ENCODE results near the gene JAK1.

GRCh38 chr1:64928325-64928724 is 38.0 kb downstream of the JAK1 start:
- TF ChIP-seq, protein P1, sequence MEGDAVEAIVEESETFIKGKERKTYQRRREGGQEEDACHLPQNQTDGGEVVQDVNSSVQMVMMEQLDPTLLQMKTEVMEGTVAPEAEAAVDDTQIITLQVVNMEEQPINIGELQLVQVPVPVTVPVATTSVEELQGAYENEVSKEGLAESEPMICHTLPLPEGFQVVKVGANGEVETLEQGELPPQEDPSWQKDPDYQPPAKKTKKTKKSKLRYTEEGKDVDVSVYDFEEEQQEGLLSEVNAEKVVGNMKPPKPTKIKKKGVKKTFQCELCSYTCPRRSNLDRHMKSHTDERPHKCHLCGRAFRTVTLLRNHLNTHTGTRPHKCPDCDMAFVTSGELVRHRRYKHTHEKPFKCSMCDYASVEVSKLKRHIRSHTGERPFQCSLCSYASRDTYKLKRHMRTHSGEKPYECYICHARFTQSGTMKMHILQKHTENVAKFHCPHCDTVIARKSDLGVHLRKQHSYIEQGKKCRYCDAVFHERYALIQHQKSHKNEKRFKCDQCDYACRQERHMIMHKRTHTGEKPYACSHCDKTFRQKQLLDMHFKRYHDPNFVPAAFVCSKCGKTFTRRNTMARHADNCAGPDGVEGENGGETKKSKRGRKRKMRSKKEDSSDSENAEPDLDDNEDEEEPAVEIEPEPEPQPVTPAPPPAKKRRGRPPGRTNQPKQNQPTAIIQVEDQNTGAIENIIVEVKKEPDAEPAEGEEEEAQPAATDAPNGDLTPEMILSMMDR (conservative IDR thresholded peaks at IDR 0.05; ENCODE audit: low read depth in 2 of 2) = no peak
- TF ChIP-seq, protein P2, sequence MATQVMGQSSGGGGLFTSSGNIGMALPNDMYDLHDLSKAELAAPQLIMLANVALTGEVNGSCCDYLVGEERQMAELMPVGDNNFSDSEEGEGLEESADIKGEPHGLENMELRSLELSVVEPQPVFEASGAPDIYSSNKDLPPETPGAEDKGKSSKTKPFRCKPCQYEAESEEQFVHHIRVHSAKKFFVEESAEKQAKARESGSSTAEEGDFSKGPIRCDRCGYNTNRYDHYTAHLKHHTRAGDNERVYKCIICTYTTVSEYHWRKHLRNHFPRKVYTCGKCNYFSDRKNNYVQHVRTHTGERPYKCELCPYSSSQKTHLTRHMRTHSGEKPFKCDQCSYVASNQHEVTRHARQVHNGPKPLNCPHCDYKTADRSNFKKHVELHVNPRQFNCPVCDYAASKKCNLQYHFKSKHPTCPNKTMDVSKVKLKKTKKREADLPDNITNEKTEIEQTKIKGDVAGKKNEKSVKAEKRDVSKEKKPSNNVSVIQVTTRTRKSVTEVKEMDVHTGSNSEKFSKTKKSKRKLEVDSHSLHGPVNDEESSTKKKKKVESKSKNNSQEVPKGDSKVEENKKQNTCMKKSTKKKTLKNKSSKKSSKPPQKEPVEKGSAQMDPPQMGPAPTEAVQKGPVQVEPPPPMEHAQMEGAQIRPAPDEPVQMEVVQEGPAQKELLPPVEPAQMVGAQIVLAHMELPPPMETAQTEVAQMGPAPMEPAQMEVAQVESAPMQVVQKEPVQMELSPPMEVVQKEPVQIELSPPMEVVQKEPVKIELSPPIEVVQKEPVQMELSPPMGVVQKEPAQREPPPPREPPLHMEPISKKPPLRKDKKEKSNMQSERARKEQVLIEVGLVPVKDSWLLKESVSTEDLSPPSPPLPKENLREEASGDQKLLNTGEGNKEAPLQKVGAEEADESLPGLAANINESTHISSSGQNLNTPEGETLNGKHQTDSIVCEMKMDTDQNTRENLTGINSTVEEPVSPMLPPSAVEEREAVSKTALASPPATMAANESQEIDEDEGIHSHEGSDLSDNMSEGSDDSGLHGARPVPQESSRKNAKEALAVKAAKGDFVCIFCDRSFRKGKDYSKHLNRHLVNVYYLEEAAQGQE (IDR thresholded peaks at IDR 0.05; ENCODE audit: unreplicated experiment) = no peak
- TF ChIP-seq EZH2 (IDR thresholded peaks at IDR 0.05; ENCODE audit: low read depth, unreplicated experiment) (no peak), POLR2AphosphoS5 (IDR thresholded peaks at IDR 0.05; ENCODE audit: low read depth) (no peak), EZH2phosphoT487 (IDR thresholded peaks at IDR 0.05; ENCODE audit: unreplicated experiment) (no peak), ETS1 (IDR thresholded peaks at IDR 0.05) (no peak), CREB1 (CRISPR knock-in tag; IDR thresholded peaks at IDR 0.05; ENCODE audit: low read depth) (no peak), JUNB (IDR thresholded peaks at IDR 0.05; ENCODE audit: unreplicated experiment) (no peak), ZNF114 (CRISPR knock-in tag; IDR thresholded peaks at IDR 0.05) (no peak), ZNF331 (CRISPR knock-in tag; IDR thresholded peaks at IDR 0.05; ENCODE audit: low read depth) (no peak), ZNF462 (CRISPR knock-in tag; IDR thresholded peaks at IDR 0.05) (no peak), STAT1 (IDR thresholded peaks at IDR 0.05; ENCODE audit: unreplicated experiment) (no peak), NANOG (IDR thresholded peaks at IDR 0.05; ENCODE audit: borderline replicate concordance) (no peak)

All from GM23338 (cell line).